HuH-7.5 (cell line): ENCODE measurements around the gene CDADC1.
A peak's percentile ranks its signal among the peaks of the same experiment; 100 is the strongest.

Experiments
- DNase-seq: peaks from one replicate; pipeline ENCODE4 v3.0.0; 2011; ENCODE audit warnings: low spot score

The CDADC1 gene

GRCh38 chr13:49295244-49295643 is 47.5 kb downstream of the CDADC1 start:
- DNase-seq = no peak

- DNase-seq = no peak
Observed at GRCh38 chr13:49296659-49297058, 48.9 kb downstream of the CDADC1 start.

GRCh38 chr13:49297338-49297737 is 49.6 kb downstream of the CDADC1 start:
- DNase-seq = no peak

DNA sequence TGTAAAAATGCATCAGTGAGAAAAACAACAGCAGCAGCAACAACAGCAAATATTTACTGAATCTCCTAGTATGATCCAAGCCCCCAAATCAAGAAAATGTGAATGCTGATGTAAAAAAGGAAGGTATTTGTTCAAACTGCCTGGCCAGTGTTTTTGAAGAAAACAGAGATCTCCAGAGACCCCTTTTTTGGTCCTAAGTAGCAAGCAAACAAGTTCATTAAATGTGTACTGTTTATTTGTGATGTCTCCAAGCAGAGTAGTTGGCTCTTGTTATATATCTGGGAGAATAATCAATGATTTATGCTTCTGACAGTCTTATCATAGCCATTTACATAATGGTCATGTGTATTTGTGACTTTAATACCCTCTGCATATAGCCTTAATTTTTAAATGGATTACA is 50.7 kb downstream of the CDADC1 start:
- no peak for DNase-seq

DNA sequence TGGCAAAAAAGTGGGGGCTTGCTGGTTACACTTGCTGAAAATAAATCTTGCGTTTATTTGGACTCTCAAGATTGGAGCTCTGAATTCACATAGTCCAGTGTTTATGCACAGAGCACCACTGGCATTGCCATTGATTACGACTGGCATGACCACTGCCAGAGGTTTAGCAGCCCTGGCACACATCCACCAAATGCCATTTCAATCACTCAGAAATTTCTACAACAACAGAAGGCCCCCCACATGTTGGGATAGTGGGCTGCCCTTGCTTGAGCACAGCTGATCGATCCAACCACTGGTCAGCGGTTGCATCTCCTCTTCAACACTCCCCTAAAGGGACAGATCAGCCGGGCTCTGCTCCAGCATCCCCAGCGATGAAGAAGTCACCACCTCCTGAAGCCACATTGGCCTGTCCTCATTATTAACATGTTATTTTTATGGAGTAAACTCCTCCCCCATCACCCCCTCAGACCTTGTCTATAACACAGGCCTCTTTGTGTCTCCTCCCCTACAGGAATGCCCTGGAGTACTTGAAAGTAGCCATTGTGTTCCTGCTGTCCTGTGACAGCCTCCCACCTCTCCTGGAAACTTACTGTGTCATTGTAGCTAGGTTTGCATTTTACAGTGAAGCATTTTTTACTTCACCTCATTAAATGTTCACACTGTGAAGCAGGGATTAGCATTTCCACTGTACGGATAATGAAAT is 51.3 kb downstream of the CDADC1 start:
- DNase-seq = no peak

DNA sequence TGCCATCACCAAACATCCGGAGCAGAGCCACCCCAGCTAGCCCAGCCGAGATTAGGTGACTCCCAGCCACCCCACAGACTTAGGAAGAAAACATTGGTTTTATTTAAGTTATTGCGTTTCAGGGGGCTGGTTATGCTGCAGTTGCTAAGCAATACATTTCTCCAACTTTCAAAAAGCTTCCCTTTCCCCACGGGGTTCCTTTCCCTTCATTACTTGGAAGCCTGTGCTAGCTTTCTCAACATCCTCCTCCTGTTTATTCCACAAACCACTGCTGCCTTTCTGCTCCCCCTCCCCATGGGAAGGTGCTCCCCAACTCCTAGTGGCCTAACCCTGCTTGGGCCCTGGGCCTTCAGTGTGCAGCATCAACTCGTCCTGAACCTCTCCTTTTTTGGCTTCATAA is 52.6 kb downstream of the CDADC1 start:
- DNase-seq = no peak

GRCh38 chr13:49300739-49301589 is 53.2 kb downstream of the CDADC1 start:
- peak; percentile 60 for DNase-seq

GRCh38 chr13:49302222-49302621 is 54.5 kb downstream of the CDADC1 start:
- DNase-seq = no peak

DNA sequence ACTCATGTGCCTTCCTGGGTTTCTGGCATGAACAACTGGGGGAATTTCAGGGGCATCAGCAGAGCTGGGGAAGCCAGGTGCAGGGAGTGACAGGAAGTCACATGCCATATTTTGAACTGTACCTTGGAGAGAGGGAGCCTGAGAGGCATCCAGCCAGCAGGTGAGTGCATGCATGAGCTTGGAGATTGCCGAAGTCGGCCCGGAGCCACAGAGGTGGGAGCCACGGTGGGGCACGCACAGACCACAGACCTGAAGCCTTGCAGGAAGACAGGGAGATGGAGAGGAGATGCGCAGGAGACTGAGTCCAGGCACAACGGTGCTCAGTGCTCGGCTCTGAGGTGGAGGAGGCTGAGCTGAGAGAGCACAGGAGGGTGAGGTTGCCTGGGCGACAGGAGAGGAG is 55.1 kb downstream of the CDADC1 start:
- DNase-seq = no peak

- DNase-seq = no peak
Observed at GRCh38 chr13:49303533-49304252, 56.0 kb downstream of the CDADC1 start.

DNA sequence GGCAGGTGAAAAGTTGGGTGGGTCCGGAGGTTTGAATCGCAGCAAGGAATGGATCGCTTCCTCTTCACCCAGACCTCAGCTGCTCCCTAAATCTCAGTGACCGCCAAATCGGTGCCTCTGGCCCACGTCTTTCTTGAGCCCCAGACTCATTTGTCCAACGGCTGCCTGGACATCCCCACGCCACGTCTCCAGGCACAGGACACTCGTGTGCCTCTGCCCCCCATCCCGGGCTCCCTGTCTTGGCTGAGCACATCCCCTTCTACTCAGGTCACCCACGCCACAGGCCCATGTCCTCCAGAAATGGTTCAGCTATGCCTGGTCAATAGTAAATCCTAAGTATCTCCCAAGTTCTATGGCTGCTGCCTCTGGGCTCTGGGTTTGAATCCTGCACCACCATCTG is 56.6 kb downstream of the CDADC1 start:
- no peak for DNase-seq

DNA sequence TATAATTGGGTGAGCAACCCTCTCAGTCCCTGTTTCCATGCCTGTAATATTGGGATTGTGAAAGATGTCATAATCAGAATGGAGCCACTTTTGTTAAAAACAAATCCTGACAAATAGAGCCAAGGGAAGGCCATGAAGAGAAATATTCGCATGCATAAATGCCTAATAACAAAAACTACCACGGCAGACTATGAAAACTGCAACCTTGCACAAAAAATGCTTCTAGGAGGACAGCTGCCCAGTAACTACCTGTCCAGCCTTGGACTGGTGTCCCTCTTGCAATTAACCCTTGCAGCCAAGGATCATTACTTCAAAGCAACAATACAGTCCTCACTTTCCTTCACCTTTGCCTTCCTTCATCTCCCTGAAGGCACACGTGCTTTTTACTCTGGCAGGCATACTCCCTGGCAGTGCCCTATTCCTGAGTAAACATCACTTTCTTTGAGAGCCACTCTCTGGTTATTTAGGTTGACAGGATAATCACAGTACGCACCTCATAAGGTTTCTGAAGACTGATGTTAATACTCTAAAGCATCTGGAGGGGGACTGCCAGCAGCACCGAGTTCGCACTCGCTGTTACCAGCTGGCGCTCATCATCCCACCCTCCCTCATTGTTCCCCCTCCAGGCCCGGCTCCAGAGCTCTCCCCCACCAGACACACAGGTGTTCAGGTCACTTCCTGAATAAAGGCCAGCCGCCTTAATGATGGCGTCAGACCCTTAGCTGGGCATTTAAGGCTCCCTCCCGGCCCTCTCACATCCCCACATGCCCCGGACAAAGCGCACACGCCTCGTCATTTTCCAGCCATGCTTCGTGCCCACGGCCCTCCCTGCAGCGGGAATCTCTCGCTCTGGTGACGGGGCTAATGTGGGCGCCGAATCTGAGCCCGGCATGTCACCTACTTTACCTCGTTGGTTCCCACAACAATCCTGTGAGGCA is 57.3 kb downstream of the CDADC1 start:
- no peak for DNase-seq

DNA sequence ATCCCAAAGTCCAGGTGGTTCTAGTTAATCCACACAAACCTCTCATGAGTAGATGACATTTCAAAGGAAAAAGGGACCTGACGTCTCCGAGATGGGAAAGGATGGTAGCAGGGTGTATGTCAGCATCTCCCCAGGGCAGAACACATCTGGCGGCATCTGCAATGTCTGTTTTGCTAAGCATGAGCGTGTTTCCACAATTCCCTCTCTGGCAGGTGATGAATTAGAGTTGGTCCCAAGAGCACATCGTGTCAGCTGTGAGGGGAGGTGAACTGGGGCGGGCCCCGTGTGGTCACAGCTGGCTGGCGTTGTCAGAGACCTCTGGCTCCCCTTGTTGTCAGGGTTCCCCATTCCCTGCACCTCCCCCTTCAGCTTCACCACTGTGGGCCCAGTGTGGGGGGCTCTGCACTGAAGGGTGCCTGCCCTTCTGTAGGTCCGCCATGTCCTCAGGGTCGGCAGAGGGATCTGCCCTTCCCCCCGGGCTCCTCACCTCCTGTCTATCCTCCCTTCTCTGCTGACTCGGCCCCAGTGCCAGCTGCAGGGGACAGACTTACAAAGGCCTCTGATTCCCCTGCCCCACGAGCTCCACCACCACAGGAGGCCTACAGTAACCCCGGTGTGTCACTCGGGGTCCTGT is 58.2 kb downstream of the CDADC1 start:
- DNase-seq = no peak

- no peak for DNase-seq
Observed at GRCh38 chr13:49307365-49307764, 59.6 kb downstream of the CDADC1 start.

GRCh38 chr13:49308097-49308875 is 60.6 kb downstream of the CDADC1 start:
- no peak for DNase-seq

DNA sequence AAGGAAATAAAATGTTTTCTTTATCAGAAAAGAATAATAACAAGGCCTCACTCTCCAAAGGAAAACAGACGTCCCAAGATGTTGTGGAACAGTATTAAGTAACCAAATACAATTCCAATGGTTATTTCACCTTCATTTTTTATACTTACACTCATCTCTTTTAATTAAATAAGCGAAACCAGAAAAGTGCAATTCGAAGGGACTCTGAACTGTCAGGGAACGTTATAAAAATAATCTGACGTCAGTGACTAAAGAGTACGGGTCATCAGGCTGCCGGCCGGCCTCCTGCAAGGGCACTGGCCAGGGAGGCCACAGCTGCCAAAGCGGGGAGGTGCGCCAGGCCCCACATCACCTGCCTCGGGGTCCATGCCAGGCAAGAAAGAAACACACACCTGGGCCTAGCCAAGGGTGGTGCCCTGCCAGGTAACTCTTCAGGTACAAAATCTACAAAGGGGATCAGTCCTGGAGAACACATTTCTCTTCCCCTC is 61.2 kb downstream of the CDADC1 start:
- no peak for DNase-seq

- no peak for DNase-seq
Observed at GRCh38 chr13:49310251-49310650, 62.5 kb downstream of the CDADC1 start.

- DNase-seq = no peak
Observed at GRCh38 chr13:49311816-49312215, 64.1 kb downstream of the CDADC1 start.

DNA sequence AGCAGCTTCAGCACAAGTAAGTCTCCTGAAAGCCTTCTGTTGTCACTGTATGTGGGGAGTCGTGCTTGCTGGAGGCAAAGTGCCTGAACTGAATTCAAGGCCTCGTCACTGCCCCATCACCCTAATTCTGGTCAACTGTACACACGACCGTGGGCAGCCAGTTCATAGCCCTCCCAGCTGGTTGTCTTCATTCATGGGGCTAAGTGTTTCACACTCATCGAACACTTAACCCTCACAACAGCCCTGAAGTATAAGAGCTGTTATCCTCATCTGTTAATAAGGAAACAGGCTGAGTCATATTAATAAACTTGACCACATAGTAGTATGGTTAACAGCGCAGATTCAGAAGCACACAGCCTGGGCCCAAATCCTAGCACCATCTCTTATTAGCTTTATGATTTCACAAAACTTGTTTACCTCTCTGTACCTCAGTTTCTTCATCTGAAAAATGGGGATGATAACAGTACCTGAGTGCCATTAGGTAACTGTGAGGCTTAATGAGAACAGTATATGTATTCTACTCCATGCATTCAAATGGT is 66.7 kb downstream of the CDADC1 start:
- DNase-seq = no peak

DNA sequence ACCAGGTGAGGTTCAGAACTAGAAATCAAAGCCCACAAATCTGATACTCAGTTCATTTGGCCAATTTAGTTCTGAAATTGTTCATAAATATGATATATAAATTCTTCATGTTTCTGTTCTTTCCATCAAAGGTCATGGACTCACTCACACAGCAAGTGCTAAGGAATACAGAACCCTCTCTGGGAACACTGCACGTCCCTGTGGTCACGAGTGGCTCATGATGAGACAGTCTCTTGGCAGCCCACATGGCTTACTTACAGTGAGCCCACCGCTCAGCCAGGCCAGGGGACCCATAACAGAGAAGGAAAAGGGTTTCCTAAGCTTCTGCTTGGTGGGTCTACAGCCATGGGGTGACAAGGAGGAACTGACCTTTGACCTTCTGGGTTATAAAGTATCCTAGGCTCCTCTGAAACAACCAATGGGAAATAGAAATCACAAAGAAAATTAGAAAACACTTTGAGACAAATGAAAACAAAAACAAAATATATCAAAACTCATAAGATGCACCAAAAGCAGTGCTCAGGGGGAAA is 67.4 kb downstream of the CDADC1 start:
- no peak for DNase-seq
